ENCODE measurements around the gene PDE6A.
A peak's percentile ranks its signal among the peaks of the same experiment; 100 is the strongest.

Gene PDE6A

DNA sequence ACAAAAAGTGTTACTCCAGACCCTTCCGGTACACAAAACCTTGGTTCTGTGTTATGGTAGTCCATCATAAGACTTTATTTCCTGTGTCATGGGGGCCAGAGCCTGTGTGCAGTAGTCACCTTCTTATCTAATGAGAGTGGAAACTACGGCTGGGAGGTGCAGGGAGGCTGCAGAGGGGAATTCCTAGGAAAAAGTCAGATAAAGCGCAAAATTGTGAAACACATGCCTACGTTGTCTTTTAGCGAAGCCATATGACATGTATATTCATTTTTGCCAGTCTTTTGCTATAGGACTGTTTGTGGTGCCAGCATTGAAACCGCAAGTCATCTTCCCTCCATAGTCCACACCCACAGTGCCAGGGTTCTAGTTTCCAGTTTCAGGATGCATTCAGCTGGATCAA is 133.7 kb downstream of the PDE6A start:
- TF ChIP-seq, protein P1, sequence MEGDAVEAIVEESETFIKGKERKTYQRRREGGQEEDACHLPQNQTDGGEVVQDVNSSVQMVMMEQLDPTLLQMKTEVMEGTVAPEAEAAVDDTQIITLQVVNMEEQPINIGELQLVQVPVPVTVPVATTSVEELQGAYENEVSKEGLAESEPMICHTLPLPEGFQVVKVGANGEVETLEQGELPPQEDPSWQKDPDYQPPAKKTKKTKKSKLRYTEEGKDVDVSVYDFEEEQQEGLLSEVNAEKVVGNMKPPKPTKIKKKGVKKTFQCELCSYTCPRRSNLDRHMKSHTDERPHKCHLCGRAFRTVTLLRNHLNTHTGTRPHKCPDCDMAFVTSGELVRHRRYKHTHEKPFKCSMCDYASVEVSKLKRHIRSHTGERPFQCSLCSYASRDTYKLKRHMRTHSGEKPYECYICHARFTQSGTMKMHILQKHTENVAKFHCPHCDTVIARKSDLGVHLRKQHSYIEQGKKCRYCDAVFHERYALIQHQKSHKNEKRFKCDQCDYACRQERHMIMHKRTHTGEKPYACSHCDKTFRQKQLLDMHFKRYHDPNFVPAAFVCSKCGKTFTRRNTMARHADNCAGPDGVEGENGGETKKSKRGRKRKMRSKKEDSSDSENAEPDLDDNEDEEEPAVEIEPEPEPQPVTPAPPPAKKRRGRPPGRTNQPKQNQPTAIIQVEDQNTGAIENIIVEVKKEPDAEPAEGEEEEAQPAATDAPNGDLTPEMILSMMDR (conservative IDR thresholded peaks at IDR 0.05; ENCODE audit: low read depth, low read length): no peak
- no peak for DNase-seq (ENCODE audit: low read depth)
- no peak overlapping the region for H3K4me3 ChIP-seq (ENCODE audit: low read depth, low read length)

DNA sequence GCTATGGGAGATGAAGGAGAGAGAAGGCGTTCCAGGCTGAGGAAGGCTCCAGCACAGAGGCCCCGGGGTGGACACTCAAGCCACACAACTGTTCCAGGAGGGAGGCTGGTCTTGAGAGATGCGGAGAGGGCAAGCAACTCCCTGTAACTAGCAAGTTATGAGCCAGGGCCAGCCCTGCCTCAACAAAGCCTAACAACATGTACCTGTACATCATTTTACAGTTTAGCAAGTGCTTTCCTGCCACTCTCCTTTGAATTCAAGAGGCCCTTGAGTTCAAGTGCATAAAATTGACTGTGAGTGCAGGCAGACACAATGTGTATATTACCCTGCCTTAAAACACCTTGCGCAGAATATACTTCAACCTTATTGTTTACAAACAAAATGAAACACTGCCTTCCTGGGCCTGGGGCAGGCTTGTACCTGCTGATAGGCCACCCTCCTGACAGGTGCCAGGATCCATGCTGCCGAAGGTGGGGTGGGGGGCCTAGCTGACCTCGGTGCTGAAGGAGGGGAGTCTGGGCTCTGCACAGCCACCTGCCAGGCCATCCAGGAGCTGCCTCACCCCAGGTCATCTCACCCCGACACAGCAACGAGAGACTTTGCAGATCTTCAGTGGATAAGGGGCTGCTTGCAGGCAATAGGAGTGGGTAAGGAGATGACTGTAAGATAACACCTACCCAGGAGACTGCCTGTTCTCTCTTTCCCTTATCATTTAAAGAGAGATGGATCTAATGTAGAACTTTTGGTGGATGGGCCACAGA is 134.5 kb downstream of the PDE6A start:
- DNase-seq (ENCODE audit: low read depth): no peak
- no peak overlapping the region for H3K4me3 ChIP-seq (ENCODE audit: low read depth, low read length)
- TF ChIP-seq, protein P1 (conservative IDR thresholded peaks at IDR 0.05; ENCODE audit: low read depth, low read length): no peak

DNA sequence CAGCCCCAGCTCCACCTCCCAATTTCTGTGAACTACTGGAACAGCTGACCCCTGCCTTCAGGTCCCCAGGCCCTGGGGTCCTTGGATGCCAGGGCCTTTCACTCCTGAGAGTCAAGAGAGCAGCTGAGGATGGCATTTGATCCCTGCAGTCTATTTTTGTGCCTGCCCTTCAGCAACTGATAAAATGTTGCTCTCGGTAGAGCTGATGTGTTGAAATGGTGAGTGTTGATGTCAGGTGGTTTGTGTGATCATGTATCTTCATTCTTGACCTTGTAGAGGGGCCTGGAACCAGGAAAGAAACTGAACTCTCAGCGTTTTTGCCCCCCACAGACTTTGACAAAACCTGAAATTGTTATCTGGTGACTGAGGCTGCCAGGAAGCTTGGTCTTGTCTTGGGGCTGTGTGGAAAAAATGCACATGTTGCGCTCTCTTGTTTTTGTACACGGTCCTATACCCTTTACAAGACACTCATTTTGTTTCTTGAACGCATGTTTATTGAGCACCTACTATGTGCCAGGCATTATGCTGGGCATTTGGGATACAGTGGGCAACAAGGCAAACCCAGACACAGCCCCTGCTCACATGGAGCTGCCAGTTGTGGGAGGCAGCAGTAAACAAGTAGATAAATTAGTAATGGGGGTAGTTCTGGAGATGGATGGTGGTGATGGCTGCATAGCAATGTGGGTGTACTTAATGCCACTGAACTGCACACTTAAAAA is 136.2 kb downstream of the PDE6A start:
- DNase-seq (ENCODE audit: low read depth): peak; percentile 88
- no peak overlapping the region for H3K4me3 ChIP-seq (ENCODE audit: low read depth, low read length)

More for the DNA sequence above, 136.2 kb downstream of the PDE6A start:
- TF ChIP-seq, protein P1 (conservative IDR thresholded peaks at IDR 0.05; ENCODE audit: low read depth, low read length): no peak
